Right atrium auricular region (tissue), 2 donors: ENCODE results near the gene ARGLU1. TPM values are rescaled to one million over a fixed set of nuclear protein-coding genes. Genes with fewer than 3 reads are reported as not detected.

Source experiments
- DNase-seq: peaks from one replicate; pipeline ENCODE4 v3.0.0-alpha.2; 2019; ENCODE audit warnings: low spot score
- H3K27ac ChIP-seq, 2 donors: fragments of 200-600 bp; sonication (generic); 1 replicate in 1 of 2; 2 replicates in 1 of 2; pipeline ENCODE4 v1.5.1; 2016 to 2019
- H3K27me3 ChIP-seq, 2 donors: fragments of 200-600 bp; sonication (generic); one replicate each; pipeline versions ENCODE4 v1.5.1 to v1.6.0; 2017 to 2019
- H3K36me3 ChIP-seq: fragments of 200-600 bp; sonication (generic); one replicate; pipeline ENCODE4 v1.5.1; 2016
- H3K4me1 ChIP-seq, 2 donors: fragments of 200-600 bp; sonication (generic); one replicate each; pipeline versions ENCODE4 v1.5.1 to v1.6.0; 2017 to 2019
- H3K4me3 ChIP-seq, 2 donors: fragments of 200-600 bp; sonication (generic); 1 replicate in 1 of 2; 2 replicates in 1 of 2; pipeline ENCODE4 v1.5.1; 2017 to 2019; ENCODE audit warnings: mild to moderate bottlenecking in 1 of 2, moderate library complexity in 1 of 2
- H3K9me3 ChIP-seq, 2 donors: fragments of 200-600 bp; sonication (generic); one replicate each; pipeline ENCODE4 v1.5.1; 2019
- total RNA-seq, 2 donors: library from RNA; depleted of rRNA; stranded (reverse); fragments of >200 nt; gene quantifications; one replicate each; pipeline ENCODE4 v1.1.0, GENCODE V29; 2016
- TF ChIP-seq, protein P1 (sequence below), 2 donors: fragments of 200-600 bp; sonication (generic); IDR thresholded peaks; one replicate each; pipeline ENCODE4 v1.5.1; 2019; ENCODE audit warnings: antibody characterized with exemption in 2 of 2

The ARGLU1 gene
- total RNA-seq, 2 donors from 2014 or later = 26.1 to 39.9 TPM

DNA sequence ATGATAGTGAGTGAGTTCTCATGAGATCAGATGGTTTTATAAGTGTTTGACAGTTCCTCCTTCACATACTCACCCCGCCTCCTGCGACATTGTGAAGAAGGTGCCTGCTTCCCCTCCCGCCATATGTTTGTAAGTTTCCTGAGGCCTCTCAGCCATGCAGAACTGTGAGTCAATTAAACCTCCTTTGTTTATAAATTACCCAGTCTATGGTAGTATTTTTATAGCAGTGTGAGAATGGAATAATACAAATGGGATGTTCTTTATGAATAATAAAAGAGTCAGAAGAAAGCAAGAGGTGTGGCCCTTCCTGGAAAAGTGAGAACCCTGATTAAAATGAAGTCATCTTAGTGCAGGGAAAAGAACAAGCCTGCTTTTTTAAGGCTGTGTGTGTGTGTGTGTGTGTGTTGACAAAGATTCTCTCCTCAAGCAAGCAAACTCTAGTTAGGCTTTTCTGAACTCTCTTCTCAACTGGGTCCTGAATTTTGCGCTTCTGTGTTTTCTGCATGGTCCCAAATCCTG is 18.8 kb upstream of the ARGLU1 start:
- H3K27me3 ChIP-seq = no peaks in the 10 kb centered on the region
- no peaks in the 10 kb centered on the region for H3K9me3 ChIP-seq
- H3K4me3 ChIP-seq = no peak overlapping the region
- no peaks in the 10 kb centered on the region for H3K36me3 ChIP-seq
- no peaks in the 10 kb centered on the region for H3K4me1 ChIP-seq
- TF ChIP-seq, protein P1, sequence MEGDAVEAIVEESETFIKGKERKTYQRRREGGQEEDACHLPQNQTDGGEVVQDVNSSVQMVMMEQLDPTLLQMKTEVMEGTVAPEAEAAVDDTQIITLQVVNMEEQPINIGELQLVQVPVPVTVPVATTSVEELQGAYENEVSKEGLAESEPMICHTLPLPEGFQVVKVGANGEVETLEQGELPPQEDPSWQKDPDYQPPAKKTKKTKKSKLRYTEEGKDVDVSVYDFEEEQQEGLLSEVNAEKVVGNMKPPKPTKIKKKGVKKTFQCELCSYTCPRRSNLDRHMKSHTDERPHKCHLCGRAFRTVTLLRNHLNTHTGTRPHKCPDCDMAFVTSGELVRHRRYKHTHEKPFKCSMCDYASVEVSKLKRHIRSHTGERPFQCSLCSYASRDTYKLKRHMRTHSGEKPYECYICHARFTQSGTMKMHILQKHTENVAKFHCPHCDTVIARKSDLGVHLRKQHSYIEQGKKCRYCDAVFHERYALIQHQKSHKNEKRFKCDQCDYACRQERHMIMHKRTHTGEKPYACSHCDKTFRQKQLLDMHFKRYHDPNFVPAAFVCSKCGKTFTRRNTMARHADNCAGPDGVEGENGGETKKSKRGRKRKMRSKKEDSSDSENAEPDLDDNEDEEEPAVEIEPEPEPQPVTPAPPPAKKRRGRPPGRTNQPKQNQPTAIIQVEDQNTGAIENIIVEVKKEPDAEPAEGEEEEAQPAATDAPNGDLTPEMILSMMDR (IDR thresholded peaks at IDR 0.05) = no peak
- H3K27ac ChIP-seq = no peak overlapping the region
- no peak for DNase-seq

DNA sequence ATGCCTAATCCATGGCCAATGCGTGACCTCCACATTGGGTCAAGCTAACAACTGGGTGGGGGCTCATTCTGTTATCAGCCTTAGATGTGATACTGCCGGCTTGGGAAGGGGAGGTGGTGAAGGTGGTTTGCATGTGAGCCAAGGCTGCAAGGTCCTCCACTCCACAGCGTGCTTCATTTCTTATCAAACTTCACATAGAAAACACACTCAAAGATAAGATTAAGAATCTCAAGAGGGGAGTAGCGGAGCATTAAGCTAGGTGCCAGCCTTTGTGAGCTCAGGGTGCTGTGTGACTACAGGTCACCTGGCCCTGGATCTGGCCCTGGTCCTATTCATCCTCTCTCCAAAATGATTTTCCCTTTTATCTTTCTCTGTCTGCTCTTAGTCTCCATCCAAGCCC is 13.3 kb upstream of the ARGLU1 start:
- Histone ChIP-seq H3K27ac (no peak overlapping the region), H3K4me1 (no peaks in the 10 kb centered on the region), H3K4me3 (no peak overlapping the region), H3K27me3 (no peaks in the 10 kb centered on the region), H3K9me3 (no peaks in the 10 kb centered on the region), H3K36me3 (no peaks in the 10 kb centered on the region)
- TF ChIP-seq, protein P1 (IDR thresholded peaks at IDR 0.05) = no peak
- DNase-seq = no peak

DNA sequence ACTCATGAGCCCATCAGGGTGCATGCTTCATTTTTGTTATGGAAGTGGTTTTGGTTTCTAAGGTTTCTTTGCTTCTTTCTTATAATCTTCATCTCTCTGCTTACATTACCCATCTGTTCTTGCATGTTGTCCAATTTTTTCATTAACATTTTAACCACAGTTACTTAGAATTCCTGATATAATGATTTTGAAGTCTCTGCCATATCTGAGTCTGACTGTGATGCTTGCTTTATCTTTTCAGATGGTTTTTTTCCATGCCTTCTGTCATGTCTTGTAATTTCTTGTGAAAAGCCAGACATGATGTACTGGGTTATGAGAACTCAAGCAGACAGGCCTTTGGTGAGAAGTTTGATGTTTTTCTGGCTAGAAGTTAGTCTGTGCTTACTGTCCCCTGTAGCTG is 8.0 kb upstream of the ARGLU1 start:
- no peaks in the 10 kb centered on the region for H3K4me1 ChIP-seq
- TF ChIP-seq, protein P1 (IDR thresholded peaks at IDR 0.05) = no peak
- no peak overlapping the region for H3K4me3 ChIP-seq
- H3K27me3 ChIP-seq = no peaks in the 10 kb centered on the region
- DNase-seq = no peak
- H3K36me3 ChIP-seq = no peaks in the 10 kb centered on the region
- no peak overlapping the region for H3K27ac ChIP-seq
- H3K9me3 ChIP-seq = no peaks in the 10 kb centered on the region

DNA sequence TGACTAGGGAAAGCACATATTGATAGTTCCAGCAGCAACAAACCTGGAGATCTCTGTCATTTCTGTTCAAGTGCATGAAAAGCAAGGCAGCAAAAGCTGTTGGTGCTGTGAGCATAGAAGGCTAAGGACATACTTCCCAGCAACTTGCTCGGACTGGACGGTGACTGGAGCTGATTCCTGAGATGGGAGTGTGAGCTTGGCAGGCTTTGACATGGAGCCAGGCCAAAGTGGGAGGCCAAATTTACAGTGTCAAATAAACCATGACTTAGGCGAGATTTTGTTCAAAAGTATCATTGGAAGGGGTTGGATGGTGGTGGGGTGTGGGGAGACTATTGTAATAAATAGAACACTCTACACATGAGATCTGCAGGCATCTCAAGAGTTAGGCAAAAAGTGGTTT is 5.9 kb upstream of the ARGLU1 start:
- Histone ChIP-seq H3K36me3 (no peaks in the 10 kb centered on the region), H3K27ac (peak overlapping the region in 1 of 2 donors; percentile 47), H3K27me3 (no peaks in the 10 kb centered on the region), H3K4me1 (no peaks in the 10 kb centered on the region), H3K9me3 (no peaks in the 10 kb centered on the region), H3K4me3 (no peak overlapping the region)
- DNase-seq = peak; percentile 65
- TF ChIP-seq, protein P1 (IDR thresholded peaks at IDR 0.05) = no peak

DNA sequence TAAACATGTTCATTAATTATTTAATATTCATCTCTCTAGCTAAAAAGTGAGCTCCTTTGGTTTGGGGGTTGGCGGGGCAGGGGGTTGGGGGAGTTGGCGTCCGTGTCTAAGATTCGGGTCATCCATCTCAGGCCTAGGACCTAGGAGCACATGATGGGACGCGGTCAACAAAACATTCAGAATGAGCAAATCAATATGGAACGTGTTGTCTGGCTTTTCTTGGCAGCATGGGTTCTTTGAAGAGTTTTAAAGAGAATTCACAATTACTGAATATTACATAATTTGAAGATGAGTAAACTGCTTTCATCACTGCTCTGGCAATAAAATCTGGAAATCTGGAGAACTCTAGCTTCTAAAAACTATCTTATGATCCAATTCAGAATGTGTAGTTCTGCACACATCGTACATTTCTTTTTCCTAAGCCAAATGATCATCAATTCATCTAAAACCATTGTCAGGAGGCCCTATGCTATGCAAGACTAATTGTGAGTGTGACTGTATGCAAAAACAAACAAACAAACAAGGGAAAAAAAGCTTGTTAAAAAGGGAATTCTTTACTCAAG is 5.4 kb upstream of the ARGLU1 start:
- no peak overlapping the region for H3K4me3 ChIP-seq

More for the DNA sequence above, 5.4 kb upstream of the ARGLU1 start:
- Histone ChIP-seq H3K27ac (peak overlapping the region in 1 of 2 donors; percentile 47), H3K4me1 (peaks cover 0 to 4% of the 10 kb centered on the region in 2 donors), H3K27me3 (no peaks in the 10 kb centered on the region), H3K36me3 (no peaks in the 10 kb centered on the region), H3K9me3 (no peaks in the 10 kb centered on the region)
- TF ChIP-seq, protein P1 (IDR thresholded peaks at IDR 0.05) = no peak
- DNase-seq = no peak
